Neuron (in vitro differentiated cells): ENCODE data around the gene USP15.

Source experiments
- H2AFZ ChIP-seq: one replicate; pipeline ENCODE4 v1.6.1; 2013; ENCODE audit warnings: low read depth, mild to moderate bottlenecking, inconsistent platforms, low read length, moderate library complexity
- H3K27me3 ChIP-seq: one replicate; pipeline ENCODE4 v1.6.1; 2013; ENCODE audit warnings: low read length; ENCODE audit not compliant: insufficient read depth
- H3K36me3 ChIP-seq: one replicate; pipeline ENCODE4 v1.6.1; 2013; ENCODE audit warnings: low read length; ENCODE audit not compliant: insufficient read depth
- H3K4me1 ChIP-seq: one replicate; pipeline ENCODE4 v1.6.1; 2013; ENCODE audit warnings: low read length; ENCODE audit not compliant: insufficient read depth
- H3K4me3 ChIP-seq: 2 replicates; pipeline ENCODE4 v1.5.1; 2013; ENCODE audit warnings: mild to moderate bottlenecking, low read length, moderate library complexity
- H3K9me3 ChIP-seq: one replicate; pipeline ENCODE4 v1.6.1; 2013; ENCODE audit warnings: low read length

Gene USP15

DNA sequence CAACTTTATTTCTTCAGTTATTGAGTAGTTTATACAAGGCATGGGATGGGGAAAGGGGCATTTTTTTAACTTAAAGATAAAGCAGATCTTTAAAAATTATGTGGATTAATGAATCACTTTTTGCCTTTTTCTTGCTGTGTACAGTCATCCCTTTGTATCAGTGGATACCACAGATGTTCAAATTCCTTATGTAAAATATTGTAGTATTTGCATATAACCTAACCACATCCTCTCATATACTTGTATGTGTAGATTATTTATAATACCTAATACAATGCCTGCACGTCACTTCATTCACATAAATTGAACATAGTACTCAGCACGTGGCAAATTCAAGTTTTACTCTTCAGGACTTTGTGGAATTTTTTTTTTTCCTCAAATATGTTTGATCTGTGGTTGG is 139.9 kb downstream of the USP15 start:
- Histone ChIP-seq H3K9me3 (no peaks in the 10 kb centered on the region), H3K4me3 (no peak overlapping the region), H3K36me3 (peaks cover 44% of the 10 kb centered on the region)

DNA sequence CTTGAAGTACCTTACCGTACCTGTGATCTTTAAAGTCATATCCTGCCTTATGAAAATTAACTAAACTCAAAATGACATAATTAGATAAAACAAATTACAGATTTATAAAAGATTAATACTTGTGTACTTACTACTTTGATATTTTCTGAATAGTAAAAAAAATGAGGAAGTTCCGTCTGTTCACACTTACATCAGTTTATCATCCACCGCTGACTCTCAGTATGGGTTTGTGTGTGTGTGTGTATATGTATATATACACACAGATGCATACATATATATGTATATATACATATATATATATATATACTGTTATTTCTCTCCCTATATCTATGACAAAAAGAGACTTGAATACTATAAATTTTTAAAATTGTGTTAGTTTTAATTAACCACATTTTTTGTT is 141.4 kb downstream of the USP15 start:
- no peaks in the 10 kb centered on the region for H3K27me3 ChIP-seq
- H3K4me1 ChIP-seq = no peaks in the 10 kb centered on the region
- no peaks in the 10 kb centered on the region for H3K9me3 ChIP-seq
- H2AFZ ChIP-seq = no peak overlapping the region
- H3K36me3 ChIP-seq = peaks cover 38% of the 10 kb centered on the region
- H3K4me3 ChIP-seq = no peak overlapping the region

More for the DNA sequence above, 139.9 kb downstream of the USP15 start:
- Histone ChIP-seq H2AFZ (no peak overlapping the region), H3K27me3 (no peaks in the 10 kb centered on the region), H3K4me1 (no peaks in the 10 kb centered on the region)

DNA sequence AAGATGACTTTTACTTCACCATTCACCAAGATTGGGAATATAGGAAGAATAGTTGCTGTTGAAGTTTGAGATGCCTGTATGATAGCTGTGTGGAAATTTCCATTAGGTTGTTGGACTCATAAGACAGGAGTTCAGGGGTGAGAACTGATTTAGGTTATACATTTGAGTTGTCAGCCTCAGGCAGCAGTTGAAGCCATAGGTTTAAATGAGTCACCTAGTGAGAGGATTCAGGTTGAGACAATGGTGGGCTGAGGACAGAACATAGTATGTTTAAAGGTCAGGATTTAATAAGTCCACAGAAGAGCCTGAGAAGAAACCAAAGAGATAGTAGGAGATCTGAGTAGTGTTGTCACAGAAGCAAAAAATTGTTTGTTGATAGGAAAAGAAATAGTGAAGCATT is 142.8 kb downstream of the USP15 start:
- Histone ChIP-seq H2AFZ (no peak overlapping the region), H3K9me3 (no peaks in the 10 kb centered on the region), H3K4me1 (no peaks in the 10 kb centered on the region), H3K27me3 (no peaks in the 10 kb centered on the region), H3K4me3 (no peak overlapping the region), H3K36me3 (peaks cover 33% of the 10 kb centered on the region)

DNA sequence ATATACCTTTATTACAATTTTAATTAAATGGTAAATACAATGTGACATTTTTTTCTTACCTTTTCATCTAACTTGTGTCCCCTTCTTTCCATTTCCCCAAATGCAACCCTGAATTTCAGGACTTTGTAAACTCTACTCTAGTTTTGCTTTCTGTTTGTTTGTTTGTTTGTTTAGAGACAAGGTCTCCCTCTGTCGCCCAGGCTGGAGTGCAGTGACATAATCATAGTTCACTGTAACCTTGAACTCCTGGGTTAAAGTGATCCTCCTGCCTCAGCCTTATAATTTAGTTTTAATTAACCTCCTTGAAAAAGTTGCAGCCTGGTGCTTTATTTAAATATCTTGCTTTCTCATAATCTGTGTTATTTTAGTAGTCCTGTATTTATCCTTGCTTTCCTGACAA is 147.4 kb downstream of the USP15 start:
- H3K9me3 ChIP-seq = no peaks in the 10 kb centered on the region
- no peaks in the 10 kb centered on the region for H3K4me1 ChIP-seq
- no peak overlapping the region for H2AFZ ChIP-seq
- no peak overlapping the region for H3K4me3 ChIP-seq
- H3K27me3 ChIP-seq = no peaks in the 10 kb centered on the region
- peaks cover 18% of the 10 kb centered on the region for H3K36me3 ChIP-seq

DNA sequence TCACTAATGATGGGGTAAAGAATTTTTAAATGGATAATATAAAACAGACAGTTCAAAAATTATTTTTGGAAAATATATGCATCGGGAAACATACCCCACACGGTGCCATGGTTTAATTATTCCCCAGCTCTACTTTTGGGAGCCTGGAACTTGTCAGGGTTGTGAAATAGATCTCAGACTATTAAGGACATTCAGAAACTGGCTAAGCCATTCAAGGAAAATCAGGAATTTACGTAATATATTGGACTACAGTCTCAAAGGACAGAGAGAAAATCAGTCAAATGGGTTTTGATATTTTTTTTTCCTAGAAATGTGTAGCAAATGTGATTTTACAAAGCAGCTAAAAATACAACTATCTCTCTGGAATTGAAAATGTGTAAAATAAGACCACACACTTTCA is 148.9 kb downstream of the USP15 start:
- Histone ChIP-seq H2AFZ (no peak overlapping the region), H3K4me3 (no peak overlapping the region), H3K27me3 (no peaks in the 10 kb centered on the region), H3K36me3 (peaks cover 13% of the 10 kb centered on the region), H3K4me1 (no peaks in the 10 kb centered on the region), H3K9me3 (no peaks in the 10 kb centered on the region)

DNA sequence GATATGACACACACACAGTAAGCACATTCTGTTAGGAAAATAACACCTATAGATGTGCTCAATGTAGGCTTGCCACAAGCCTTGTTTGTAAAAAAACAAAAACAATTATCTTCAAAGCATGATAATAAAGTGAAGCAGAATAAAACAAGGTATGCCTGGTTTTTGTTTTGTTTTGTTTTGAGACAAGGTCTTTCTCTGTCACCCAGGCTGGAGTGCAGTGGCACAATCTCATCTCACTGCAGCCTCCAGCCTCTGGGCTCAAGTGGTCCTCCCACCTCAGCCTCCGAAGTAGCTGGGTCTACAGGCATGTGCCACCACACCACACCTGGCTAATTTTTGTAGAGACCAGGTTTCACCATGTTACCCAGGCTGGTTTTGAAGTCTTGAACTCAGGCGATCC is 154.0 kb downstream of the USP15 start:
- no peak overlapping the region for H3K4me3 ChIP-seq
- no peaks in the 10 kb centered on the region for H3K36me3 ChIP-seq
- no peaks in the 10 kb centered on the region for H3K4me1 ChIP-seq
- no peaks in the 10 kb centered on the region for H3K27me3 ChIP-seq
- no peak overlapping the region for H2AFZ ChIP-seq
- no peaks in the 10 kb centered on the region for H3K9me3 ChIP-seq

DNA sequence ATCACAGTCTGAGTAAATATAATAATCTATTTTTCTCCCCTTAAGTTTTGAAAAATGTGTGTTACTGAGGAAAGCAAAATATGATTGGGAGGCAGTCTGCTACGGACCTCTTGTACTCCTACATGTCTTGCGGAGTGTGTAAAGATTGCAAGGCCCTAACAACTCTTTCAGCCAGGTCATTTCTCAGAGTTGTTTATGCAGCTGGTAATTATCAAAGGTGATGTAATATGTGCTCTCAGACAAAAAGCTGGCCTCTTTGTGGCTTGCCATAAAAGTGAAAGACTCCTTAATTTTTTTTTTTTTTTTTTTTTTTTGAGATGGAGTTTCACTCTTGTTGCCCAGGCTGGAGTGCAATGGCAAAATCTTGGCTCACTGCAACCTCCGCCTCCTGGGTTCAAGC is 165.9 kb downstream of the USP15 start:
- Histone ChIP-seq H2AFZ (no peak overlapping the region), H3K36me3 (no peaks in the 10 kb centered on the region), H3K4me1 (no peaks in the 10 kb centered on the region), H3K4me3 (no peak overlapping the region), H3K9me3 (peaks cover 3% of the 10 kb centered on the region), H3K27me3 (no peaks in the 10 kb centered on the region)

DNA sequence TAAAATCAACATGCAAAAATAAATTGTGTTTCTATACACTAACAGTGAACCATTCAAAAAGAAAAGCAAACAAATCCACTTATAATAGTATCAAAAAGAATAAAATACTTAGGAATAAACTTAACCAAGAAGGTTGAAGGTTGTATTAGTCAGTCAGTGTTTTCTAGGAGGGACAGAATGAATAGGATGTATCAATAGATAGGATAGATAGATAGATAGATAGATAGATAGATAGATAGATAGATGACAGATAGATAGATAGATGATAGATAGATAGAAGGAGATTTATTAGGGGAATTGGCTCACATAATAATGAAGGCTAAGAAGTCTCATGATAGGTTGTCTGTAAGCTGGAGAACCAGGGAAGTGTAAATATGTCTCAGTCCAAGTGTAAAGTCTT is 169.3 kb downstream of the USP15 start:
- Histone ChIP-seq H3K4me3 (no peak overlapping the region), H3K4me1 (no peaks in the 10 kb centered on the region), H3K9me3 (peaks cover 3% of the 10 kb centered on the region), H3K36me3 (no peaks in the 10 kb centered on the region), H2AFZ (no peak overlapping the region), H3K27me3 (no peaks in the 10 kb centered on the region)

DNA sequence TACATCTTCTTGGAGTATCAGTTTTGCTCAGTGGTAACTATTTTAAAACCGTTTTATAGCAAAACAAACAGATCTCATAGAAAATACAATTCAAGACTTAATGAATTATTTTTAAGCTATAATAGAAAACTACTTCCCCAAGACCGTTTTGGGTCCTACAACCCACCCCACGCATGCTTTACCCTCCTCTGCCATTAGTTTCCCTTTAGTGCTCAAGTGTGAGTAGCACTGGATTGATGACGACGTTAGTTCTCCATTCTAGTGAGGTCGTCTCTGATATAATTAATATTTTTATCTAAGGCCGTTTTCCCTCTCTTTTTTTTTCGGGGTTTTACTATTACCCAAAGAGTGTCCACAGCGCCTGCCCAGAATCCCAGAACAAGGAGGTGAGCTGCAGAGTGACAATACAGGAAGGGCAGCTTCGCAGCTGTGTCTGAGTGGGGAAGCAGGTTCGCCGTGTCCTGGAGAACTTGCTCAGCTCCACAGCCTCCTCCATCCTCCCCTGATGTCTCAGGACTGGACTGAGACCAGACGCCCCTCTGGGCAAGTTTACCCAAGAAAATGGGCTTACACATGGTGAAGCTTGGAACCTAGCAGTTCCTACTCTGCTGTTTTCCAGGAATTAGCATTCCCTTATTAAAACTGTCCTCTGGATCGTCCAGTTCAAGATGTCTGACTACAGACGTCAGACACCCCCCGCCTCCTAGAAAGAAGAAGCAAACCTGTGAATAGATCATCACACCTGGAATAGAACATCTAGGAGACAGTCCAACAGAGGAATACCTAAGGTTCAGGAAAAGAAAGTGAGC is 174.5 kb downstream of the USP15 start:
- Histone ChIP-seq H3K4me3 (peak overlapping the region; percentile 36), H3K27me3 (no peaks in the 10 kb centered on the region), H3K4me1 (no peaks in the 10 kb centered on the region), H3K36me3 (no peaks in the 10 kb centered on the region), H2AFZ (peak overlapping the region; percentile 24), H3K9me3 (no peaks in the 10 kb centered on the region)

DNA sequence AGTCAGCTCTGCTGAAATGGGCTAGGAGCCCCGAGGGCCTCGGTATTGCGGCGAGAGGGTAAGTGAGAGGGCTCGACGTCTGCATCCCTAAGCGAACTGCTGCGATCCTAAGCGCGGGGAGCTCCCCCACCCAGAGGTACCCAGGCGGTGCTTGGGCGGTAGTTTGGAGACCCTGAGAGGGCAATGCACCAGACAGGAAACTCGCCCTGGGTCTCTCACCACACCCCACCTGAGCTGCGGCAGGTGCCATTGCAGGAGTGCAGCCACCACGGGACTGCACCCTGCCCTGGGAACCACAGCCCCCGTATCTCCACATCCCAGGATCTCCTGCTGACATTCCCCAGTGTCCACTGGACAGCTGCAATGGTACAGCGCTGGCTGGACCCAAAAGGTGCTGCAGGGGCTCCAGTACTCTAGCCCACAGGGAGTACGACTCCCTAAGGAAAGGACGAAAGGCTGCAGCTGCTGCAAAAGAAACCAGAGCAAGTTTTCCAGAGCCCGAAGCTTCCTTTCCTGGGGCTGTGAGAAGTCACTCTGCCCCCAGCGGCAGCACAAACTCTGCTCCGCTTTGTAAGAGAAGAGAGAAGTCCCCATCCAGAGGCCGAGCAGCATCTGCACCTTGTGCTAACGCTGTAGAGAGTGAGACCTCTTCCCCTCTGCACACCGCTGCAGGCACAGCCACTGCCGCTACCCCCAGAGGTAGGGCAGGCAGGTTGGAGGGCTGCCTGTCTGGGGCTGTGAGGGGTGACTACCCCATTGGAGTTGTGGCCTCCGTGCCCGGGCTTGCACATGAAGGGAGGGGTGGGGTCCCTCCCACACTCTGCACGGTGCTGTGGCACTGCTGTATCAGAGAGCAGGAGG is 175.3 kb downstream of the USP15 start:
- peak overlapping the region; percentile 36 for H3K4me3 ChIP-seq
- no peaks in the 10 kb centered on the region for H3K36me3 ChIP-seq
- H3K27me3 ChIP-seq = no peaks in the 10 kb centered on the region
- peaks cover under 1% of the 10 kb centered on the region for H3K9me3 ChIP-seq
- no peaks in the 10 kb centered on the region for H3K4me1 ChIP-seq
- H2AFZ ChIP-seq = peak overlapping the region; percentile 24

DNA sequence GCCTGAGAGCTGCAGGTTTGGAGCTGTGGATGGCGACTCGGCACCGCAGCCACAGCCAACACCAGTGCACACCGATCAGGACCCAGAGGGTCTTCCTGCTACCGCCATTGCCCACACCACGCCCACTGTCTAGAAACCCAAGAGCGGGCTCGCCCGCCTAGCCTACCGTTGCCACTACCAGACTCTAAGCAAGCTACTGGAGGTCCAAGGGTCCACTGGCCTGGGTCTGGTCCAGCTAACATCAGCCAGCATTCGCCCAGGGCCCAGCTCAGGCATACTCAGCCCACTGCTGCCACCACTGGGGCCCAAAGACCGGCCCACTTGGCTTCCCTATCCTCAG is 175.9 kb downstream of the USP15 start:
- peaks cover 2% of the 10 kb centered on the region for H3K9me3 ChIP-seq
- H2AFZ ChIP-seq = peak overlapping the region; percentile 24
- H3K36me3 ChIP-seq = no peaks in the 10 kb centered on the region
- no peaks in the 10 kb centered on the region for H3K4me1 ChIP-seq
- no peaks in the 10 kb centered on the region for H3K27me3 ChIP-seq
- no peak overlapping the region for H3K4me3 ChIP-seq

DNA sequence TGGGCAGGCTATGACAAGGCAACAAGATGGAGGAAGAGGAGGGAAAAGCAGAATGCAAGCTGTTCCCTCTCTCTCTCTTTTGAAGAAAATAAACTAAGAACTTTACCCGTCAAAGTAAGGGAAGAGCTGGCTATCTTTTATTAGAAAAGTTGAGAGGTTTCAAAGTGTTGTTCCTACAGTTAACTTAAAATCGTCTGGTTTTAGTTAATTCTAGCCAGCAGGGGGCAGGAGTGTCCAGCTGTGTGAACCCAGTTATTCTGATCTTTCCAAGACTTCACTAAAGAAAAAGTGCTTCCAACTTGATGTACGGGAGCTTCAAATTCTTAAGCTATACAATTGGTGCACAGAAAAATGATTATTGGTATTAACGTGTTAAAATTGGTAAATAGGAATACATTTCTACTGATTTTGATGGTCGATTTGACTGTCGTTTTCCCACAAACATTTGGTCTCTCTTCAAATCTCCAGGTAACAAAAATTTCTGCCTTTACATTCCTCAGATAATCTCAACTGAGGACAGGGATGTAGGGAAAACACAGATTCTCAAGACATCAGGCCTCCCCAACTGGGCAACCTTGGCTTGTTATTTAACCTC is 178.0 kb downstream of the USP15 start:
- Histone ChIP-seq H3K27me3 (no peaks in the 10 kb centered on the region), H2AFZ (no peak overlapping the region), H3K4me3 (no peak overlapping the region), H3K4me1 (no peaks in the 10 kb centered on the region), H3K36me3 (no peaks in the 10 kb centered on the region), H3K9me3 (peaks cover 2% of the 10 kb centered on the region)

DNA sequence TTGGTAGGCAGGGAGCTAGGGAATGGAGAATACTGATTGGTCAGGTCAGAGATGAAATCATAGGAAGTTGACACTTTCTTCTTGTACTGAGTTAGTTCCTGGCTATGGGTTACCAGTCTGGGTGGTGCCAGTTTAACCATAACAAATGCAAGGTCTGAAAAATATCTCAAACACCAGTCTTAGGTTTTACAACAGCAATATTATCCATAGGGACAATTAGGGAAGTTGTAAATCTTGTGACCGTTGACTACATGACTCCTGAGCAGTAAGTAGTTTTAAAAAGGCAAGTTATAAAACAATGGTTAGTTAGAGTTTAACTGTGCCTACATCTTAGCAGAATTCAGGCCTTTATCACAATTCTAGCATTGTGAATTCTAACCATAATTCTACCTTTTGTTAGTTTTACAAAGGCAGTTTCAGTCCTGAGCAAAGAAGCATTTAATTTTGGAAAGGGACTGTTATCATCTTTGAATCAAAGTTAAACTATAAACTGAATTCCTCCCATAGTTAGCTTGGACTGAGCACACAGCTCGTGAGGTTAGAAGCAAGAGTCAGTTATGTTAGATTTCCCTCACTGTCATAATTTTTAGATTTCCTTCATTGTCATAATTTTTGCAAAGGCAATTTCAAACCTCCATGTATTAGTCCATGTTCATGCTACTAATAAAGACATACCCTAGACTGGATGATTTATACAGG is 186.7 kb downstream of the USP15 start:
- no peak overlapping the region for H2AFZ ChIP-seq
- peaks cover 3% of the 10 kb centered on the region for H3K9me3 ChIP-seq
- H3K4me1 ChIP-seq = no peaks in the 10 kb centered on the region
- H3K4me3 ChIP-seq = no peak overlapping the region
- peaks cover 7% of the 10 kb centered on the region for H3K27me3 ChIP-seq
- H3K36me3 ChIP-seq = no peaks in the 10 kb centered on the region
